Type B pancreatic cell (in vitro differentiated cells): Measurements from ENCODE around the gene NPHP4. TPM values are rescaled to one million over a fixed set of nuclear protein-coding genes. Genes with fewer than 3 reads are reported as not detected.

Experiments used
- DNase-seq: peaks from one replicate; pipeline ENCODE4 v3.0.0; 2021; ENCODE audit warnings: mixed read lengths; ENCODE audit not compliant: unreplicated experiment; ENCODE audit errors: extremely low spot score
- H3K27ac Mint-ChIP-seq: 2 replicates; pipeline ENCODE4 v1.8.0; 2021; ENCODE audit warnings: mild to moderate bottlenecking, mixed read lengths
- H3K27me3 Mint-ChIP-seq: 2 replicates; pipeline ENCODE4 v1.8.0; 2021; ENCODE audit warnings: mixed read lengths
- H3K36me3 Mint-ChIP-seq: 2 replicates; pipeline ENCODE4 v1.8.0; 2021; ENCODE audit warnings: mixed read lengths
- H3K4me1 Mint-ChIP-seq: one replicate; pipeline ENCODE4 v1.8.0; 2021; ENCODE audit warnings: mixed read lengths; ENCODE audit not compliant: unreplicated experiment
- H3K4me3 Mint-ChIP-seq: 2 replicates; pipeline ENCODE4 v1.8.0; 2021; ENCODE audit warnings: mild to moderate bottlenecking, mixed read lengths
- H3K9me3 Mint-ChIP-seq: 2 replicates; pipeline ENCODE4 v1.8.0; 2021; ENCODE audit warnings: mixed read lengths
- CTCF ChIP-seq: fragments of 200-600 bp; sonication (generic); conservative IDR thresholded peaks from 2 replicates; pipeline ENCODE4 v1.5.0; 2021; ENCODE audit warnings: antibody characterized with exemption, mild to moderate bottlenecking
- total RNA-seq: library from RNA; stranded (reverse); gene quantifications from 2 replicates; pipeline ENCODE4 v1.2.1, GENCODE V29; 2021; ENCODE audit warnings: low replicate concordance

Gene NPHP4
- total RNA-seq, 1 donor from 2014 or later: 21.7 TPM

- DNase-seq: no peak
- no peak overlapping the region for H3K27ac Mint-ChIP-seq
- no peaks in the 10 kb centered on the region for H3K9me3 Mint-ChIP-seq
- H3K27me3 Mint-ChIP-seq: peaks cover 21% of the 10 kb centered on the region
- H3K4me1 Mint-ChIP-seq: no peaks in the 10 kb centered on the region
- no peak for TF ChIP-seq CTCF
- no peak overlapping the region for H3K4me3 Mint-ChIP-seq
- H3K36me3 Mint-ChIP-seq: no peaks in the 10 kb centered on the region
Measured at GRCh38 chr1:6038603-6039002, 46.4 kb upstream of the NPHP4 start.

GRCh38 chr1:6037338-6037762 is 45.1 kb upstream of the NPHP4 start:
- Mint-ChIP-seq H3K36me3 (no peaks in the 10 kb centered on the region), H3K4me1 (no peaks in the 10 kb centered on the region), H3K27me3 (peaks cover 31% of the 10 kb centered on the region), H3K27ac (no peak overlapping the region), H3K4me3 (no peak overlapping the region), H3K9me3 (no peaks in the 10 kb centered on the region)
- TF ChIP-seq CTCF: no peak
- no peak for DNase-seq

- H3K4me3 Mint-ChIP-seq: no peak overlapping the region
- no peaks in the 10 kb centered on the region for H3K9me3 Mint-ChIP-seq
- no peaks in the 10 kb centered on the region for H3K36me3 Mint-ChIP-seq
- DNase-seq: no peak
- H3K27me3 Mint-ChIP-seq: peaks cover 33% of the 10 kb centered on the region
- no peak for TF ChIP-seq CTCF
- H3K4me1 Mint-ChIP-seq: no peaks in the 10 kb centered on the region
- no peak overlapping the region for H3K27ac Mint-ChIP-seq
Measured at GRCh38 chr1:6035719-6036118, 43.5 kb upstream of the NPHP4 start.

GRCh38 chr1:6035303-6035702 is 43.1 kb upstream of the NPHP4 start:
- no peak overlapping the region for H3K27ac Mint-ChIP-seq
- no peak overlapping the region for H3K4me3 Mint-ChIP-seq
- peaks cover 36% of the 10 kb centered on the region for H3K27me3 Mint-ChIP-seq

GRCh38 chr1:6034750-6035096 is 42.5 kb upstream of the NPHP4 start:
- TF ChIP-seq CTCF: no peak
- H3K9me3 Mint-ChIP-seq: no peaks in the 10 kb centered on the region
- no peaks in the 10 kb centered on the region for H3K36me3 Mint-ChIP-seq
- no peaks in the 10 kb centered on the region for H3K4me1 Mint-ChIP-seq
- no peak overlapping the region for H3K4me3 Mint-ChIP-seq
- peaks cover 34% of the 10 kb centered on the region for H3K27me3 Mint-ChIP-seq
- no peak overlapping the region for H3K27ac Mint-ChIP-seq
- no peak for DNase-seq

More at GRCh38 chr1:6035303-6035702, 43.1 kb upstream of the NPHP4 start:
- TF ChIP-seq CTCF: no peak
- Mint-ChIP-seq H3K36me3 (no peaks in the 10 kb centered on the region), H3K9me3 (no peaks in the 10 kb centered on the region), H3K4me1 (no peaks in the 10 kb centered on the region)
- DNase-seq: no peak
